SK-N-SH treated with all-trans-retinoic acid at 6 μM for 48 hours (cell line): ENCODE results near the gene SURF2.

Experiments used
- ATAC-seq: fragments of 200-7000 bp; cut with Tn5 transposase; 3 replicates; pipeline ENCODE4 v1.9.1; 2020; ENCODE audit warnings: mild to moderate bottlenecking, moderate library complexity
- ARNTL ChIP-seq: fragments of 450-650 bp; formaldehyde crosslinking; IDR thresholded peaks from 2 replicates; pipeline ENCODE4 v1.5.0; 2020; ENCODE audit warnings: low read depth, mild to moderate bottlenecking, moderate library complexity, borderline replicate concordance
- BACH2 ChIP-seq: fragments of 250-450 bp; sonication (Bioruptor Pico); IDR thresholded peaks from 2 replicates; pipeline ENCODE4 v1.9.0; 2021; ENCODE audit warnings: mild to moderate bottlenecking, borderline replicate concordance
- CREB5 ChIP-seq: fragments of 250-450 bp; sonication (Bioruptor Pico); IDR thresholded peaks from 2 replicates; pipeline ENCODE4 v1.5.1; 2020; ENCODE audit warnings: low read depth, mild to moderate bottlenecking, moderate library complexity
- CSDC2 ChIP-seq: fragments of 250-450 bp; sonication (Bioruptor Pico); IDR thresholded peaks from 2 replicates; pipeline ENCODE4 v1.5.0; 2020; ENCODE audit warnings: mild to moderate bottlenecking, moderate library complexity
- CSRNP3 ChIP-seq: fragments of 250-450 bp; sonication (Bioruptor Pico); IDR thresholded peaks from 2 replicates; pipeline ENCODE4 v1.5.1; 2021; ENCODE audit warnings: mild to moderate bottlenecking, moderate library complexity
- ESRRG ChIP-seq: fragments of 250-450 bp; sonication (Bioruptor Pico); IDR thresholded peaks from 2 replicates; pipeline ENCODE4 v1.6.1; 2021; ENCODE audit warnings: mild to moderate bottlenecking
- GLIS3 ChIP-seq: fragments of 250-450 bp; sonication (Bioruptor Pico); IDR thresholded peaks from 2 replicates; pipeline ENCODE4 v1.5.0; 2020; ENCODE audit warnings: mild to moderate bottlenecking, moderate library complexity
- OSR1 ChIP-seq: fragments of 250-450 bp; sonication (Bioruptor Pico); IDR thresholded peaks from 2 replicates; pipeline ENCODE4 v1.8.0; 2022; ENCODE audit warnings: moderate library complexity, mild to moderate bottlenecking, inconsistent platforms
- PATZ1 ChIP-seq: fragments of 250-450 bp; sonication (Bioruptor Pico); IDR thresholded peaks from 2 replicates; pipeline ENCODE4 v1.8.0; 2020; ENCODE audit warnings: mild to moderate bottlenecking, moderate library complexity, borderline replicate concordance
- POU6F1 ChIP-seq: fragments of 250-450 bp; sonication (Bioruptor Pico); IDR thresholded peaks from 2 replicates; pipeline ENCODE4 v1.8.0; 2021; ENCODE audit warnings: low read depth, mild to moderate bottlenecking, moderate library complexity, borderline replicate concordance
- PPARA ChIP-seq: fragments of 250-450 bp; sonication (Bioruptor Pico); IDR thresholded peaks from 2 replicates; pipeline ENCODE4 v1.5.0; 2020; ENCODE audit warnings: mild to moderate bottlenecking, borderline replicate concordance
- RARB ChIP-seq: fragments of 250-450 bp; sonication (Bioruptor Pico); IDR thresholded peaks from 2 replicates; pipeline ENCODE4 v1.8.0; 2021; ENCODE audit warnings: mild to moderate bottlenecking, moderate library complexity
- SNAI2 ChIP-seq: fragments of 250-450 bp; sonication (Bioruptor Pico); IDR thresholded peaks from 2 replicates; pipeline ENCODE4 v1.5.0; 2020; ENCODE audit warnings: mild to moderate bottlenecking, moderate library complexity
- TCF4 ChIP-seq: fragments of 250-450 bp; sonication (Bioruptor Pico); IDR thresholded peaks from 2 replicates; pipeline ENCODE4 v1.8.0; 2021; ENCODE audit warnings: mild to moderate bottlenecking, moderate library complexity, borderline replicate concordance
- TOX ChIP-seq: fragments of 250-450 bp; sonication (Bioruptor Pico); IDR thresholded peaks from 2 replicates; pipeline ENCODE4 v1.8.0; 2021; ENCODE audit warnings: mild to moderate bottlenecking, moderate library complexity, borderline replicate concordance
- TSHZ2 ChIP-seq: fragments of 250-450 bp; sonication (Bioruptor Pico); IDR thresholded peaks from 2 replicates; pipeline ENCODE4 v1.5.0; 2020; ENCODE audit warnings: mild to moderate bottlenecking, moderate library complexity
- ZC3H10 ChIP-seq: fragments of 250-450 bp; sonication (Bioruptor Pico); IDR thresholded peaks from 2 replicates; pipeline ENCODE4 v1.5.1; 2021; ENCODE audit warnings: mild to moderate bottlenecking, moderate library complexity
- ZFP3 ChIP-seq: fragments of 250-450 bp; sonication (Bioruptor Pico); IDR thresholded peaks from 2 replicates; pipeline ENCODE4 v1.5.0; 2020; ENCODE audit warnings: mild to moderate bottlenecking, moderate library complexity
- ZFP30 ChIP-seq: fragments of 450-650 bp; formaldehyde crosslinking; IDR thresholded peaks from 2 replicates; pipeline ENCODE4 v1.5.0; 2022; ENCODE audit warnings: mild to moderate bottlenecking, moderate library complexity
- ZNF565 ChIP-seq: fragments of 450-650 bp; formaldehyde crosslinking; conservative IDR thresholded peaks from 2 replicates; pipeline ENCODE4 v1.5.0; 2020; ENCODE audit warnings: low read depth, mild to moderate bottlenecking, moderate library complexity
- ZNF70 ChIP-seq: fragments of 450-650 bp; formaldehyde crosslinking; IDR thresholded peaks from 2 replicates; pipeline ENCODE4 v1.5.0; 2020; ENCODE audit warnings: mild to moderate bottlenecking, moderate library complexity
- ZNF8 ChIP-seq: fragments of 450-650 bp; formaldehyde crosslinking; IDR thresholded peaks from 2 replicates; pipeline ENCODE4 v1.5.0; 2020; ENCODE audit warnings: mild to moderate bottlenecking, moderate library complexity

SURF2 gene

GRCh38 chr9:133404454-133405002 is 48.2 kb downstream of the SURF2 start:
- TF ChIP-seq ZNF70 (CRISPR knock-in tag) (no peak), CSDC2 (CRISPR knock-in tag) (no peak)
- ATAC-seq: no peak

GRCh38 chr9:133405508-133406438 is 49.4 kb downstream of the SURF2 start:
- ATAC-seq: no peak
- TF ChIP-seq ZC3H10 (CRISPR knock-in tag): no peak
- no peak for TF ChIP-seq GLIS3 (CRISPR knock-in tag)
- TF ChIP-seq SNAI2: no peak
- TF ChIP-seq ZNF70 (CRISPR knock-in tag): no peak
- no peak for TF ChIP-seq ZNF8 (CRISPR knock-in tag)
- TF ChIP-seq TCF4 (CRISPR knock-in tag): no peak
- TF ChIP-seq ZFP30 (CRISPR knock-in tag): no peak
- TF ChIP-seq CSRNP3 (CRISPR knock-in tag): no peak
- no peak for TF ChIP-seq CREB5 (CRISPR knock-in tag)
- TF ChIP-seq TOX (CRISPR knock-in tag): no peak
- TF ChIP-seq, all 23 proteins: peak for 0

- peak; percentile 95 for ATAC-seq
- TF ChIP-seq ZNF565: no peak
- no peak for TF ChIP-seq OSR1 (CRISPR knock-in tag)
- TF ChIP-seq POU6F1 (CRISPR knock-in tag): no peak
- no peak for TF ChIP-seq ZFP30 (CRISPR knock-in tag)
- no peak for TF ChIP-seq ZC3H10 (CRISPR knock-in tag)
- no peak for TF ChIP-seq ZFP3
- no peak for TF ChIP-seq CSDC2 (CRISPR knock-in tag)
- TF ChIP-seq PPARA: no peak
- no peak for TF ChIP-seq TSHZ2 (CRISPR knock-in tag)
- TF ChIP-seq RARB (CRISPR knock-in tag): no peak
- TF ChIP-seq TCF4 (CRISPR knock-in tag): no peak
- TF ChIP-seq PATZ1 (CRISPR knock-in tag): no peak
- no peak for TF ChIP-seq TOX (CRISPR knock-in tag)
- no peak for TF ChIP-seq CREB5 (CRISPR knock-in tag)
- TF ChIP-seq GLIS3 (CRISPR knock-in tag): no peak
- no peak for TF ChIP-seq ARNTL (CRISPR knock-in tag)
- TF ChIP-seq ESRRG (CRISPR knock-in tag): no peak
- no peak for TF ChIP-seq BACH2 (CRISPR knock-in tag)
- TF ChIP-seq SNAI2: no peak
These were observed 50.3 kb downstream of the SURF2 start for GRCh38 chr9:133406480-133407307.
